Measurements from ENCODE around the gene SLCO2B1. TPM values are rescaled to one million over a fixed set of nuclear protein-coding genes. Genes with fewer than 3 reads are reported as not detected.

Gene SLCO2B1
- total RNA-seq, 2 experiments from 2014 or later: not detected

DNA sequence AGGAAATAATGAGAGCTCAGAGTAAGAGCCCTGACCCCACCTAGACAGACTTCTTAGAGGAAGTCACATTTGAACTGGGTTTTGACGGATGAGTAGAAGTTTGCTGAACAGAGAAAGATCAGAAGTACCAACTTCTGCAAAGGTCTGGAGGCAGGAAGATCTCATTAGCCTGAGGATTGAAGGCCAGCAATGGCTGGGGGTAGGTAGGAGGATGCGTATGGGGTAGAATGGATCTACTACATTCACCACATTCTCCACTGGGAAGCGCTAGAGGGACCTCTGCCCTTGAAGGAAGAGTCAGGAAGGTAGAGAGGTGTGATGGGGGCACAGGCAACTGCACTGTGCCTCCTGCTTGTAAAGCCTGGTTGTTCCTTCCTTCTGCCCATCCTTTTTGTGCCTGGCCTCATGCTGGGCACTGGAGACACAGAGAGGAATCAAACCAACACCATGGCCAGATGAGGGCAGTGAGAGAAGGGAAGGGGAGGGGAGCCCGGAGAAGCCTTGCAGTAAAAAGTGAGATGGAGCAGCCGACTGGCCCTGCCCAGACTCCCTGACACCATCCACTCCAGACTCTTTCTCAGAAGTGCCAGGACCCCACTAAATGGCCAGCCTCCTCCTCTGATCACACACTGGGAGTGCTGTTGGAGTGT is 94.6 kb downstream of the SLCO2B1 start:
- ChIA-PET CTCF (interaction anchor here (0.9 to 17.8 kb wide), 6 partner anchors 31 to 320 kb away, joined by 3 to 538 read pairs (median 4); partner anchors contain the start of gene SLCO2B1), POLR2A (no interaction called here)
- Mint-ChIP-seq H3K27me3 (ENCODE audit: low read depth) (peaks cover 32% of the 10 kb centered on the region), H3K4me3 (no peak overlapping the region), H3K4me1 (ENCODE audit: low read depth) (peaks cover 5% of the 10 kb centered on the region), H3K36me3 (ENCODE audit: low read depth) (no peaks in the 10 kb centered on the region), H3K27ac (no peak overlapping the region), H3K9me3 (ENCODE audit: insufficient read depth) (no peaks in the 10 kb centered on the region)
- no peak for ATAC-seq
- no peak for DNase-seq

DNA sequence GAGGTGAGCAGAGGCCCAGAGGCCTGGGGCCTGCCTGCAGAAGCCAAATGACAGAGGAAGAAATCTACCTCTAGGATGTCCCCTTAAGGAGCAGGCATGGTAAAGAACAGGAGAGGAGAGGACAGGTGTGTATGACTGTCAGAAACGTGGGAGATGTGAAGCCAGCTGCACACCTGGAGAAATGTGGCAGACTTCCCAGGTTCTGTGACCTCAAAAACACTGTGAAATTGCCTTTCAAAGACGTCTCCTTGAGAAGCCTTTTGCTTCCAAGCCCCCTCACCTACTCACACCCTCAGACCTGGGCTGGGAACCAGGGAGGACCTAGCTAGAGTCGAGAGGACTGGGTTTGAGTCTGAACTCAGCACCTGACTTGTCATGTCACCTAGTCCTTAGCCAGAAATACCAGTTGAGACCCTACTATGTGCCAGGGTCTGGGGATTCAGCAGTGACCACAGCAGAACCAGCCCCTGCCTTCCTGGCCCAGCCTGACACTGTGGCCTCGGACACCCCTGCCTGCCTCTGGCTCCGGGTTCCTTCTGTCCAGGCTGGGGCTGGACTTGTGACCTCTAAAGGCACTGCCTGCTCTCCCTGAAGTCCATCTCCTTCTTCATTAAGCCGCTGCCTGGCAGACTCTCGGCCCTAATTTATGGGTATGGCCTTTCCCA is 95.2 kb downstream of the SLCO2B1 start:
- H3K36me3 Mint-ChIP-seq (ENCODE audit: low read depth): no peaks in the 10 kb centered on the region
- CTCF ChIA-PET: interaction anchor here (1.5 to 17.8 kb wide), 2 partner anchors 102 to 223 kb away, joined by 4 to 538 read pairs; partner anchors contain the start of gene SLCO2B1
- ATAC-seq (no peak), DNase-seq (no peak)
- POLR2A ChIA-PET: no interaction called here
- peaks cover 5% of the 10 kb centered on the region for H3K4me1 Mint-ChIP-seq (ENCODE audit: low read depth)
- H3K4me3 Mint-ChIP-seq: no peak overlapping the region
- no peak overlapping the region for H3K27ac Mint-ChIP-seq
- H3K9me3 Mint-ChIP-seq (ENCODE audit: insufficient read depth): no peaks in the 10 kb centered on the region
- H3K27me3 Mint-ChIP-seq (ENCODE audit: low read depth): peaks cover 34% of the 10 kb centered on the region

DNA sequence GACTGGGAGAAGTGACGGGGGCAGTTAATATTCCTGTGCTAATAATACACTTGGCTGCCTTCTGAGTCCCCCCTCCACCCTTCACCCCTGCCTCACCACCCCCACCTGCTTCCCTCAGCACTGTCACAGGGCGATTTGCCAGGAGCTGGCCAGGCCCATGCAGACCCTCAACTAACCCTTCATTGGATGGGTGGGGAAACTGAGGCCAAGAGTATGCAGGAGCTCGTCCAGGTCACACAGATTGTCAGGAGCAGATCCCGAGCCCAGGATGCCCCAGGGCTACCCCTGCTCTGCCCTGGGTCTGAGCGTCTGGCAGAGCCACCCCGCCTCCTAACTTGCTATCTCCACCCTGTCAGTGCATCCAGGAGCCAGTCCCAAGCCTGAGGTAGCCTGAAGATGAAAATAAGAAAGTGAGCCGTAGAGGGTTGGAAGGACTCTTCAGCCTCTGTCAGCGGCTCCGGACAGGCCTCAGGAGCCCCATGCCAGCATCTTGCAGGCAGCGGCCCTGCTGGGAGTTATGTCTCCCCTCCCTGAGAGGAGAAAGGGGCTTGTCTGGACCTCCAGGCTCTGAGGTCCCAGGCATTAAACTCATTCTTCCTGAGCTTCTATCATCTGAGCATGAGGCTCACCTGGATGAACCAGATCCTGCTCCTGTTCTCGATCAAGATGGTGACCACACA is 95.9 kb downstream of the SLCO2B1 start:
- no peak overlapping the region for H3K4me3 Mint-ChIP-seq
- POLR2A ChIA-PET: no interaction called here
- ATAC-seq (no peak), DNase-seq (no peak)
- CTCF ChIA-PET: interaction anchor here (1.5 to 17.8 kb wide), 6 partner anchors 30 to 544 kb away, joined by 4 to 538 read pairs (median 24); partner anchors contain the start of gene SLCO2B1
- no peaks in the 10 kb centered on the region for H3K9me3 Mint-ChIP-seq (ENCODE audit: insufficient read depth)
- peaks cover 37% of the 10 kb centered on the region for H3K27me3 Mint-ChIP-seq (ENCODE audit: low read depth)
- no peak overlapping the region for H3K27ac Mint-ChIP-seq
- H3K4me1 Mint-ChIP-seq (ENCODE audit: low read depth): peaks cover 5% of the 10 kb centered on the region
- H3K36me3 Mint-ChIP-seq (ENCODE audit: low read depth): no peaks in the 10 kb centered on the region

DNA sequence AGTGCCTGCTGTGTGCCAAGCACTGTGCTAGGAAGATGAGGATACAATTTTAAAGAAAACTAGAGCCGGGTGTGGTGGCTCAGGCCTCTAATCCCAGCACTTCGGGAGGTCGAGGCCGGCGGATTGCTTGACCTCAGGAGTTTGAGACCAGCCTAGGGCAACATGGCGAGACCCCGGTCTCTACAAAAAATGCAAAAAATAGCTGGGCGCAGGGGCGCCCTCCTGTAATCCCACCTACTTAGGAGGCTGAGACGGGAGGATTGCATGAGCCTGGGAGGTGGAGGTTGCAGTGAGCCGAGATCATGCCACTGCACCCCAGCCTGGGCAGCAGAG is 98.0 kb downstream of the SLCO2B1 start:
- CTCF ChIA-PET: interaction anchor here (0.6 to 17.8 kb wide), 54 partner anchors 9 to 546 kb away, joined by 3 to 538 read pairs (median 5); partner anchors contain the start of genes NEU3 and SLCO2B1
- POLR2A ChIA-PET: no interaction called here
- no peaks in the 10 kb centered on the region for H3K4me1 Mint-ChIP-seq (ENCODE audit: low read depth)
- peaks cover 22% of the 10 kb centered on the region for H3K27me3 Mint-ChIP-seq (ENCODE audit: low read depth)
- ATAC-seq (no peak), DNase-seq (no peak)
- H3K36me3 Mint-ChIP-seq (ENCODE audit: low read depth): no peaks in the 10 kb centered on the region
- no peaks in the 10 kb centered on the region for H3K9me3 Mint-ChIP-seq (ENCODE audit: insufficient read depth)
- H3K4me3 Mint-ChIP-seq: no peak overlapping the region
- no peak overlapping the region for H3K27ac Mint-ChIP-seq

DNA sequence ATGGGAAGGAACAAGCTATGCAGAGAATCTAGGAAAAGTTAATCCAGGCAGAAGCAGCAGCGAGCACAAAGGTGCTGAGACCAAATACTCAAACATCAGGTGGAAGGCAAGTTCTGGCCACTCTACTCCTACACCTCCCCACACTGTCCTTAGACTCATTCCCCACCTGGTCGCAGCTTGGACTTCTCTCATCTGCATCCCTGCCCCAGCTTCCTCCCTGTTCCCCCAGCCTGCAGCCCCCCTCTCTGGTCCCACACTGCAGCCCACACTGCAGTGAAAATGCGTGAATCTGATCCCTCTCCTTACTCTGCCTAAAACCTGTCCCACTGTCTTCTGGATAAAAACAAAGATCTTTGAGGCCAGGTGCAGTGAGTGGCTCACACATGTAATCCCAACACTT is 98.8 kb downstream of the SLCO2B1 start:
- H3K4me3 Mint-ChIP-seq: no peak overlapping the region
- no peaks in the 10 kb centered on the region for H3K4me1 Mint-ChIP-seq (ENCODE audit: low read depth)
- no peak overlapping the region for H3K27ac Mint-ChIP-seq
- ATAC-seq: no peak
- ChIA-PET CTCF (interaction anchor here (1.7 to 17.8 kb wide), 13 partner anchors 8 to 321 kb away, joined by 3 to 538 read pairs (median 16); partner anchors contain the start of genes SLCO2B1 and TPBGL), POLR2A (no interaction called here)
- H3K36me3 Mint-ChIP-seq (ENCODE audit: low read depth): no peaks in the 10 kb centered on the region
- H3K9me3 Mint-ChIP-seq (ENCODE audit: insufficient read depth): no peaks in the 10 kb centered on the region
- peaks cover 18% of the 10 kb centered on the region for H3K27me3 Mint-ChIP-seq (ENCODE audit: low read depth)
- no peak for DNase-seq

DNA sequence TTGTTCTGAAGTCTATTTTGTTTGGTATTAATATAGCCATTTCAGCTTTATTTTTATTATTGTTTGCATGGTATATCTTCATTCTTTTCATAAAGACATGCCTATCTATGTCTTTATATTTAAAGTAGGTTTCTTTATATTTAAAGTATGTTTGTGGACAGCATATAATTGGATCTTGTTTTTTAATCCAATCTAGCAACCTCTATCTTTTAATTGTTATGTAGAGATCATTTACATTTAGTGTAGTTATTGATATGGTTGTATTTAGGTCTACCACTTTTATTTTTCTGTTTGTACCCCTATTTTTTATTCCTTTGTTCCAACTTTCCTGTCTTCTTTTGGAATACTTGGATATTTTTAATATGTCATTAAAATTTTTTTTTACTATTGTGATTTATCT is 103.4 kb downstream of the SLCO2B1 start:
- DNase-seq (no peak), ATAC-seq (no peak)
- Mint-ChIP-seq H3K27me3 (ENCODE audit: low read depth) (peaks cover 39% of the 10 kb centered on the region), H3K4me1 (ENCODE audit: low read depth) (no peaks in the 10 kb centered on the region), H3K36me3 (ENCODE audit: low read depth) (no peaks in the 10 kb centered on the region), H3K27ac (no peak overlapping the region), H3K4me3 (no peak overlapping the region), H3K9me3 (ENCODE audit: insufficient read depth) (no peaks in the 10 kb centered on the region)
- POLR2A ChIA-PET: no interaction called here
- CTCF ChIA-PET: no interaction called here

Other genes with a start within 250 kb of the SLCO2B1 start
- gene XRRA1, start 202.0 kb upstream of the SLCO2B1 start, total RNA-seq: 10 to 100 TPM; 16.6 to 19.0 TPM
- gene SPCS2, start 201.8 kb upstream of the SLCO2B1 start, total RNA-seq: 100 to 1,000 TPM; 149 to 156 TPM
- 10 to 100 TPM; 15.8 to 16.7 TPM for gene NEU3, start 162.2 kb upstream of the SLCO2B1 start, total RNA-seq
- not detected for gene OR2AT4, start 54.2 kb upstream of the SLCO2B1 start, total RNA-seq
- under 1 TPM in 1 of 2 experiments, not detected in 1; 0.13 TPM for gene TPBGL, start 89.7 kb downstream of the SLCO2B1 start, total RNA-seq
- gene ARRB1, start 200.6 kb downstream of the SLCO2B1 start, total RNA-seq: 10 to 100 TPM; 69.4 to 82.6 TPM
- gene RPS3, start 248.4 kb downstream of the SLCO2B1 start, total RNA-seq: 1,000 to 10,000 TPM; 2,820 to 2,871 TPM

Measured in activated CD8-positive, alpha-beta T cell treated with anti-CD3 and anti-CD28 coated beads, Interleukin-2, amount 10 ng/mL, durations not matched to agents 7 days and 5 days (primary cell).